Spleen (tissue), 7 donors: ENCODE measurements around the gene NT5DC3.

Experiments
- CTCF ChIP-seq, 11 experiments: fragments of 200-600 bp in 7 of 11; fragments of 450-650 bp in 4 of 11; sonication (generic) in 4 of 11; IDR thresholded peaks in 8 of 11; conservative IDR thresholded peaks in 3 of 11; 1 replicate in 7 of 11; 2 replicates in 4 of 11; pipeline versions ENCODE4 v1.4.0 to v1.8.0; 2016 to 2021; ENCODE audit warnings: antibody characterized with exemption in 11 of 11, inconsistent platforms in 4 of 11, mild to moderate bottlenecking in 1 of 11
- POLR2A ChIP-seq, 3 donors: fragments of 450-650 bp; IDR thresholded peaks; one replicate each; pipeline ENCODE4 v1.5.1; 2017; ENCODE audit warnings: antibody characterized with exemption in 3 of 3, mild to moderate bottlenecking in 1 of 3
- POLR2AphosphoS5 ChIP-seq, 3 donors: sonication (generic); formaldehyde crosslinking; IDR thresholded peaks; one replicate each; pipeline ENCODE4 v1.5.1; 2017; ENCODE audit warnings: antibody characterized with exemption in 3 of 3
- donor health status: DM: no; HTN: no; CAD: no; lungs with moderate emphysema.
- donor health status: DM: no; HTN: no; CAD: no.
- donor health status: DM: no; HTN: no; CAD: no.

DNA sequence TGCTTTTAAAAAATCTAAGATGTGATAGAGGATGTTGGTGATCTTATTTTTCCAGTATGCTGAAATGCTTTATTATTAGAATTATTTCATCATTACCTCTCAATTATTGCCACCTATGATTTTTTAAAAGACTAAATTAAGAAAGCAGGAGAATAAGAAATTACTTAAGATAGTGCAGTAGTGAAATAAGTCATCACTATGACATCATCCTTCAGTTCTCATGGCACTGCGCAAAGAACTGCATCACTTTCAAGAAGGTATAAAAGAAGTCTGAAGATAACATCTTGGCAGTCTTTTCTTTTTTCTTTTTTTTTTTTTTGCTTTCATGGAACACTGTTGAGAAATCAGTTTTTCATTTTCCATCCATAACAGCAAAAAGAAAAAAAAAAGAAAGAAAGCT, 24.4 kb downstream of the NT5DC3 start:
- TF ChIP-seq CTCF (IDR thresholded peaks at IDR 0.05 in 8 of 11, conservative IDR thresholded peaks at IDR 0.05 in 3 of 11) = no peak
- TF ChIP-seq POLR2A (IDR thresholded peaks at IDR 0.05) = no peak
- TF ChIP-seq POLR2AphosphoS5 (IDR thresholded peaks at IDR 0.05) = no peak
